Measurements from ENCODE around the gene TNNC1.

GRCh38 chr3:52447512-52448355 is 6.1 kb downstream of the TNNC1 start:
- TF ChIP-seq CTCF (IDR thresholded peaks at IDR 0.05): no peak
- TF ChIP-seq POLR2A (IDR thresholded peaks at IDR 0.05): no peak

Data from testis (tissue), 2 donors.